ENCODE results near the gene ERVW-1. TPM values are rescaled to one million over a fixed set of nuclear protein-coding genes. Genes with fewer than 3 reads are reported as not detected.

The ERVW-1 gene
- total and polyA plus RNA-seq, 2 experiments from 2014 or later: 0.07 TPM; not detected in 1

- ATAC-seq (peak; percentile 64), DNase-seq (ENCODE audit: low spot score) (peak; percentile 62)
- H3K9me2 ChIP-seq (ENCODE audit: insufficient read depth): no peaks in the 10 kb centered on the region
- Mint-ChIP-seq H3K27me3 (ENCODE audit: insufficient read depth, low read depth, poor library complexity) (peaks cover 9% of the 10 kb centered on the region), H3K27ac (no peak overlapping the region), H3K9me3 (no peaks in the 10 kb centered on the region), H3K4me3 (no peak overlapping the region), H3K36me3 (ENCODE audit: low read depth) (no peaks in the 10 kb centered on the region), H3K4me1 (peaks cover 16% of the 10 kb centered on the region)
- no peak overlapping the region for H3K4me3 ChIP-seq
- H3K27me3 ChIP-seq (ENCODE audit: insufficient read depth): no peaks in the 10 kb centered on the region
- no peaks in the 10 kb centered on the region for H3F3A ChIP-seq (replicated peaks; ENCODE audit: low read depth)
- no peaks in the 10 kb centered on the region for H4K20me1 ChIP-seq (replicated peaks; ENCODE audit: insufficient read depth)
- no peaks in the 10 kb centered on the region for H3K36me3 ChIP-seq (ENCODE audit: insufficient read depth)
- H3K27ac ChIP-seq (ENCODE audit: low read depth): no peak overlapping the region
- TF ChIP-seq CTCF (conservative IDR thresholded peaks at IDR 0.05; ENCODE audit: low read depth in 2 of 2) (peak; percentile 32 to 56; a peak in 3 of 4 replicates), ZNF331 (CRISPR knock-in tag; IDR thresholded peaks at IDR 0.05; ENCODE audit: low read depth) (no peak), REST (IDR thresholded peaks at IDR 0.05; ENCODE audit: unreplicated experiment) (no peak), JUNB (IDR thresholded peaks at IDR 0.05; ENCODE audit: unreplicated experiment) (no peak), POLR2AphosphoS5 (IDR thresholded peaks at IDR 0.05; ENCODE audit: low read depth) (no peak), EZH2 (IDR thresholded peaks at IDR 0.05; ENCODE audit: low read depth, unreplicated experiment) (no peak)
- H3K4me1 ChIP-seq (ENCODE audit: insufficient read depth): peaks cover 6% of the 10 kb centered on the region
- peak overlapping the region; percentile 84 for H2AFZ ChIP-seq
- no peaks in the 10 kb centered on the region for H3K79me2 ChIP-seq (replicated peaks; ENCODE audit: insufficient read depth)
- no peak overlapping the region for H3K4me2 ChIP-seq
Observed at GRCh38 chr7:92425311-92425947, 52.3 kb downstream of the ERVW-1 start.

GRCh38 chr7:92423710-92424131 lies 54.0 kb downstream of the ERVW-1 start:
- no peaks in the 10 kb centered on the region for H3K79me2 ChIP-seq (replicated peaks; ENCODE audit: insufficient read depth)
- Mint-ChIP-seq H3K36me3 (ENCODE audit: low read depth) (no peaks in the 10 kb centered on the region), H3K27ac (no peak overlapping the region), H3K4me3 (peak overlapping the region; percentile 1; the same call in 1 of the 3 replicates), H3K4me1 (peaks cover 16% of the 10 kb centered on the region), H3K9me3 (no peaks in the 10 kb centered on the region), H3K27me3 (ENCODE audit: insufficient read depth, low read depth, poor library complexity) (peaks cover 9% of the 10 kb centered on the region)
- no peaks in the 10 kb centered on the region for H3F3A ChIP-seq (replicated peaks; ENCODE audit: low read depth)
- DNase-seq (ENCODE audit: low spot score): no peak
- H3K9me2 ChIP-seq (ENCODE audit: insufficient read depth): no peaks in the 10 kb centered on the region
- H3K4me3 ChIP-seq: no peak overlapping the region
- H2AFZ ChIP-seq: peak overlapping the region; percentile 94
- no peaks in the 10 kb centered on the region for H3K27me3 ChIP-seq (ENCODE audit: insufficient read depth)
- no peak for ATAC-seq
- peaks cover 6% of the 10 kb centered on the region for H3K4me1 ChIP-seq (ENCODE audit: insufficient read depth)
- H3K27ac ChIP-seq (ENCODE audit: low read depth): no peak overlapping the region
- H3K36me3 ChIP-seq (ENCODE audit: insufficient read depth): no peaks in the 10 kb centered on the region
- no peaks in the 10 kb centered on the region for H4K20me1 ChIP-seq (replicated peaks; ENCODE audit: insufficient read depth)
- peak overlapping the region; percentile 77 for H3K4me2 ChIP-seq
- TF ChIP-seq ZNF331 (CRISPR knock-in tag; IDR thresholded peaks at IDR 0.05; ENCODE audit: low read depth): no peak
- TF ChIP-seq STAT1 (IDR thresholded peaks at IDR 0.05; ENCODE audit: unreplicated experiment): no peak
- no peak for TF ChIP-seq JUNB (IDR thresholded peaks at IDR 0.05; ENCODE audit: unreplicated experiment)
- no peak for TF ChIP-seq ZNF114 (CRISPR knock-in tag; IDR thresholded peaks at IDR 0.05)
- TF ChIP-seq NANOG (IDR thresholded peaks at IDR 0.05; ENCODE audit: borderline replicate concordance): no peak
- no peak for TF ChIP-seq ETS1 (IDR thresholded peaks at IDR 0.05)
- TF ChIP-seq REST (IDR thresholded peaks at IDR 0.05; ENCODE audit: unreplicated experiment): no peak
